Brain microvascular endothelial cell (primary cell): ENCODE measurements around the gene COL25A1.

Experiments
- DNase-seq: peaks from one replicate; pipeline ENCODE4 v3.0.0-alpha.2; 2020
- H3K27ac ChIP-seq: fragments of 250-450 bp; sonication (Bioruptor Pico); 2 replicates; pipeline ENCODE4 v1.5.1; 2020; ENCODE audit warnings: mild to moderate bottlenecking, moderate library complexity
- H3K27me3 ChIP-seq: fragments of 250-450 bp; sonication (Bioruptor Pico); replicated peaks from 2 replicates; pipeline ENCODE4 v1.5.1; 2020; ENCODE audit warnings: mild to moderate bottlenecking
- H3K36me3 ChIP-seq: fragments of 250-450 bp; sonication (Bioruptor Pico); replicated peaks from 2 replicates; pipeline ENCODE4 v1.5.1; 2020; ENCODE audit warnings: mild to moderate bottlenecking
- H3K4me3 ChIP-seq: 2 replicates; pipeline ENCODE4 v1.5.1; 2011; ENCODE audit warnings: low read depth, mild to moderate bottlenecking, control low read depth, low read length, moderate library complexity
- in situ Hi-C: cut with HindIII; loops from 2 replicates; pipeline ENCODE4 v1.10.0; 2017; ENCODE audit warnings: low sequenced_read_pairs, low pct_ligation_motif_present
- TF ChIP-seq, protein P1 (sequence below): IDR thresholded peaks from 2 replicates; pipeline ENCODE4 v1.5.1; 2011; ENCODE audit warnings: low read depth, mild to moderate bottlenecking, moderate library complexity, low read length, control low read depth, inconsistent platforms; ENCODE audit errors: missing control alignments

COL25A1 gene

DNA sequence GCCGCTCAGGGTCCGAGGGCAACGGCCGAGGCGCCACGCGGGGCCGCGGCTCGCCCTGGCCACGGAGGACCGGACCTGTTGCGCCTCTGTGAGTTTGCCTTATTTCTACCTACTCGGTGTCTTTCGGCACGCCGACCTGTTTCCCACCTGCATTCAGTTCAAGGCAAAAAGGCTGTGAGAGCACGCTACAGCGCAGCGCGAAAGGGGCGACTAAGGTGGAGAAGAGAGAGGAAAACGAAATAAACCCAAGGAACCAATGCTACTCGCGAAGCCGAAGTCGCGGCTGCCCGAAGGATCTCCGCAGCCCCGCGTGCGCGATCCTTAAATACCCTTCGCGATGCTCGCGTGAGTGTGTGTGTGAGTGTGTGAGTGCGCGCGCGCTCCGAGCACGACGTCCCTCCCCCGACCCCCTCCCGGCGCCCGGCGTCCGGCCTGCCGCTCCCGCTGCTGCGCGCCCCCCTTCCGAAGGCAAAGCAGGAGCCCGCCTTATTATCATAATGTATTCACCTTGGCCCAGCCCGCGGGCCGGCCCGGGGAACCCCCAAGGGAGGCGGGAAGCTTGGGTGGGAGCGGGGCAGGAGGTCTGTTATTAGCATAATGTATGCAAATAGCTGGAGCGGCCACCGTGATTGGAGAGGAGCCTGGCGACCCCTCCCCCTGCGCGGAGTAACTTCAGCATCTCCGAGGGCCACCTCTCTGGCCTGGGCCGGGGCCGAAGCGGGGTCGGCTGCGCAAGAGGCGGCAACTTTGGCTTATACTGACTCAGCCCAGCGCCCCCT lies at the start of gene COL25A1:
COL25A1 (minus strand) TSS at position 298 of the 779 bp plus-strand sequence.
- DNase-seq: peak; percentile 24
- TF ChIP-seq, protein P1, sequence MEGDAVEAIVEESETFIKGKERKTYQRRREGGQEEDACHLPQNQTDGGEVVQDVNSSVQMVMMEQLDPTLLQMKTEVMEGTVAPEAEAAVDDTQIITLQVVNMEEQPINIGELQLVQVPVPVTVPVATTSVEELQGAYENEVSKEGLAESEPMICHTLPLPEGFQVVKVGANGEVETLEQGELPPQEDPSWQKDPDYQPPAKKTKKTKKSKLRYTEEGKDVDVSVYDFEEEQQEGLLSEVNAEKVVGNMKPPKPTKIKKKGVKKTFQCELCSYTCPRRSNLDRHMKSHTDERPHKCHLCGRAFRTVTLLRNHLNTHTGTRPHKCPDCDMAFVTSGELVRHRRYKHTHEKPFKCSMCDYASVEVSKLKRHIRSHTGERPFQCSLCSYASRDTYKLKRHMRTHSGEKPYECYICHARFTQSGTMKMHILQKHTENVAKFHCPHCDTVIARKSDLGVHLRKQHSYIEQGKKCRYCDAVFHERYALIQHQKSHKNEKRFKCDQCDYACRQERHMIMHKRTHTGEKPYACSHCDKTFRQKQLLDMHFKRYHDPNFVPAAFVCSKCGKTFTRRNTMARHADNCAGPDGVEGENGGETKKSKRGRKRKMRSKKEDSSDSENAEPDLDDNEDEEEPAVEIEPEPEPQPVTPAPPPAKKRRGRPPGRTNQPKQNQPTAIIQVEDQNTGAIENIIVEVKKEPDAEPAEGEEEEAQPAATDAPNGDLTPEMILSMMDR: no peak
- Histone ChIP-seq H3K27me3 (peaks cover 28% of the 10 kb centered on the region), H3K27ac (no peak within 1 kb of the TSS), H3K4me3 (peak within 1 kb of the TSS; percentile 62), H3K36me3 (no peaks in the 10 kb centered on the region)
- in situ Hi-C loops: no loop called here

DNA sequence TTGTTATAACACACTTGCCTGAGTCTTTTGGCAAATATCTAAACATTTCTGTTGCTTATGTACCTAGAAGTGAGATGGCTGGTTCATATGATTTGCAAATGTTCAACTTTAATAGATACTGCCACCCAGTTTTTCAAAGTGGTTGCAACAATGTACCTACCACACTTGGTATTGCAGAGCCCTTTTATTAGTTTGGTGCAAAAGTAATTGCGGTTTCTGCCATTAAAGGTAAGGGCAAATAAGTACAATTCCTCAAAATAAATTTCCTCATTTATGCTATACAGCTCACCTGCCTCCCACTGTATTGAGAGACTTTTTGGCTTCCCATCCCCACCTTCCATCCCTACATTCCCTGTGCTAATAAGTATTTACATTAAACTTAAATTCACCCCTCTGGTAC lies 47.7 kb upstream of the COL25A1 start:
- TF ChIP-seq, protein P1: no peak
- H3K27me3 ChIP-seq: no peaks in the 10 kb centered on the region
- no peak overlapping the region for H3K4me3 ChIP-seq
- in situ Hi-C loops: no loop called here
- DNase-seq: no peak
- no peaks in the 10 kb centered on the region for H3K36me3 ChIP-seq
- H3K27ac ChIP-seq: no peak overlapping the region

DNA sequence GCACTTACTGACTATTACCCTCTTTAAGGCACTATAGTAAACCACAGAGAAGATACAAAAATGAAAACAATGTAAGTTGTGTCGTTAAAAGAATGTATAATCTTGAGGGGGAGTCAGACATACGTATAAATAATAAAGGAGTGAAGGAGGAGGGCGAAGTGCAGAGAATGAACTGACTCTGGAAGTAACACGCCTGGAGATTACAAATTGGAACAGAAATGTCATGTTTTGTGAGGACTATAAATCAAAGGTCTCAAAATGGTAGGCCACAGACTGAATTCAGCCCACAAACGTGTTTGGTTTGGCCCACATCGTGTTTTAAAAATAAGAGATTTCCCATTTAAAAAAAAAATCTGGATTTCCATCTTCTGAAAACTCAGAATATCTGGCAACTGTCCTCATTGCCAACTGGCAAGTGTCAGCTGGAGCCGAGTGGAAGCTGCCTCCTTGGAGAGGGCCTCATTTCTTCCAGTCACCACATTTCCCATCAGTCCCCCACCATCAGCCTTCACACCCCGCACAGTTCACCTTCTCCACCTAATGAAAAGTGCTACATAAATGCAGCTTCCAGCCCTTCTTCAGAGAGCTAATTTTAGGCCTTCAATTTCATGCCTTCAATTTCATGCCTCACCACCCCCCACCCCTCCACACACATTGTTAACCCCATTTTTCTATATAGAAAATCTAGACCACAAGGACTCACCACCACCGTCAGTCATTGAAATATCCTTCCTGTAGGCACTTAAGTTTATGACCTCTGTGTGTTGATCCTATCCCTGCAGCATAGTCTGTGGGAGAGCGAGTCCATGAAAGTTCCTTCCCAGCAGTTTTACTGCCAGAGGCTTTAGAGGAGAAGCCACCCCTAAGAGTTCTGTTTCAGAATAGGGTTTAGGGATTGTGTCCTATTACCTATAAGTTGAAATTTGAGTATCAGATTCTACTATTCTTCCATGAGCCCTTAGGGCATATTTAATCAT lies 32.0 kb upstream of the COL25A1 start:
- Histone ChIP-seq H3K4me3 (no peak overlapping the region), H3K36me3 (no peaks in the 10 kb centered on the region), H3K27me3 (no peaks in the 10 kb centered on the region), H3K27ac (no peak overlapping the region)
- in situ Hi-C loops: no loop called here
- TF ChIP-seq, protein P1: no peak
- DNase-seq: no peak

DNA sequence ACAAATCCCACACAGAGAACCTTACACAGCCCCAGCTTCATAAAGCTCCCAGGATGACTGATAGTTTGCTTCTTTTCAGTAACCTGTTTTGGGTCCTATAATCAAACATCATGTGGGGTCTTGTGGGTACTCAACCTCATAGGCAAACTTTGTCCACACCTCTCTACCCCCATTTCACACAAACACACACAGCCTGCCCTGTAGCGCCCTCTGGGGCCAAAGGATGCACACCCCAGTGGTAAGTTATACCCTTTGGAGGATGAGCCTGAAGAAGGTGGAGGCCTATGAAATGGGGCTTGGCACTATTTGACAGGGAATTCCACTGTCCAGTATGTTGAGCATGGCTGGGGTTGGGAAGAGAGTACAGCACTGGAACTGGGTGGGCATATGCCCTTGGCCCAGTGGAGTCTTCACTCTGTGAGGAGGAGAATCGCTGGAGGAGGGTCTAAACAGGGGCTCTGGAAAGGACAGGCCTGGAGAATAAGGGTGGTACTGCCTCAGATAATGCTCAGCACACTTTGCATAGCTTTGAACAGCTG lies 30.5 kb upstream of the COL25A1 start:
- TF ChIP-seq, protein P1: peak; percentile 61
- DNase-seq: no peak
- Histone ChIP-seq H3K36me3 (no peaks in the 10 kb centered on the region), H3K27ac (no peak overlapping the region), H3K4me3 (no peak overlapping the region), H3K27me3 (no peaks in the 10 kb centered on the region)
- in situ Hi-C loops: no loop called here

DNA sequence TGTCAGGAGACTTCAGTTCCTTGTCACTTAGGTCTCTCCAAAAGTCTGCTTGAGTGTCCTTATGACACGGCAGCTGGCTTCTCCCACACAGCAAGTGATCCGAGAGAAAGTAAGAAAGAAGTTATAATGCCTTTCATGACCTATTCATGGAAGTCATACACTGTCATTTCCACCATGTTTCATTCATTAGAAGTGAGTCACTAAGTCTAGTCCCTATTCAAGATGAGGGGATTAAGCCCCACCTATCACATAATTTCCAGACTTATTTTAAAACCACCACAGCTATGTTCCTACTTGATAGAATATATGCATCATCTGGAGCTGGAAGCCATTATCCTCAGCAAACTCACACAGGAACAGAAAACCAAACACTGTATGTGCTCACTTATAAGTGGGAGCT lies 25.2 kb upstream of the COL25A1 start:
- in situ Hi-C loops: no loop called here
- Histone ChIP-seq H3K27me3 (no peaks in the 10 kb centered on the region), H3K36me3 (no peaks in the 10 kb centered on the region), H3K27ac (no peak overlapping the region), H3K4me3 (no peak overlapping the region)
- DNase-seq: no peak
- TF ChIP-seq, protein P1: no peak
